Lung (tissue), 12 donors: ENCODE measurements around the gene SLC25A30. TPM values are rescaled to one million over a fixed set of nuclear protein-coding genes. Genes with fewer than 3 reads are reported as not detected.
A peak's percentile ranks its signal among the peaks of the same experiment; 100 is the strongest.

Experiments
- ATAC-seq: fragments of 200-7000 bp; cut with Tn5 transposase; one replicate; pipeline ENCODE4 v1.9.1; 2020; ENCODE audit warnings: moderate number of reproducible peaks; ENCODE audit not compliant: insufficient read depth, low FRiP score
- DNase-seq, 3 donors: peaks; one replicate each; pipeline ENCODE4 v3.0.0-alpha.2; 2013 to 2017
- H3K27ac ChIP-seq, 2 donors: one replicate each; pipeline ENCODE4 v1.5.1; 2013; ENCODE audit warnings: mild to moderate bottlenecking in 2 of 2, moderate library complexity in 2 of 2, control low read depth in 1 of 2, inconsistent platforms in 1 of 2, low read depth in 1 of 2, low read length in 1 of 2
- H3K27me3 ChIP-seq, 3 donors: one replicate each; pipeline ENCODE4 v1.5.1; 2013; ENCODE audit warnings: low read length in 2 of 3; ENCODE audit not compliant: control insufficient read depth in 3 of 3, insufficient read depth in 3 of 3
- H3K36me3 ChIP-seq, 4 donors: one replicate each; pipeline ENCODE4 v1.5.1; 2013; ENCODE audit warnings: low read length in 4 of 4, mild to moderate bottlenecking in 1 of 4, moderate library complexity in 1 of 4; ENCODE audit not compliant: control insufficient read depth in 4 of 4, insufficient read depth in 4 of 4
- H3K4me1 ChIP-seq, 5 donors: one replicate each; pipeline ENCODE4 v1.5.1; 2013; ENCODE audit warnings: low read length in 5 of 5, mild to moderate bottlenecking in 2 of 5, moderate library complexity in 1 of 5; ENCODE audit not compliant: control insufficient read depth in 5 of 5, insufficient read depth in 5 of 5
- H3K4me3 ChIP-seq: one replicate; pipeline ENCODE4 v1.5.1; 2013; ENCODE audit warnings: mild to moderate bottlenecking, control low read depth, moderate library complexity
- H3K9ac ChIP-seq, 2 donors: one replicate each; pipeline ENCODE4 v1.5.1; 2013; ENCODE audit warnings: low read length in 2 of 2, control low read depth in 1 of 2; ENCODE audit not compliant: insufficient read depth in 1 of 2
- H3K9me3 ChIP-seq, 4 donors: one replicate each; pipeline ENCODE4 v1.5.1; 2013; ENCODE audit warnings: low read length in 3 of 4, mild to moderate bottlenecking in 1 of 4, moderate library complexity in 1 of 4; ENCODE audit not compliant: control insufficient read depth in 4 of 4, insufficient read depth in 3 of 4
- WGBS, 2 donors: extraction: QIAGEN DNeasy Blood & Tissue Kit; methylation state at CpG; one replicate each; pipeline ENCODE4 v1.1.7; 2013; 5-methylcytosine and 5-hydroxymethylcytosine counted together
- polyA plus RNA-seq, 2 donors: library from polyadenylated mRNA; stranded (reverse); fragments of 200-250 nt; gene quantifications; one replicate each; pipeline ENCODE4 v1.2.1, GENCODE V29; 2013
- total RNA-seq, 2 donors: library from RNA; depleted of rRNA in 1 of 2; stranded (reverse); fragments of >200 nt in 1 of 2; gene quantifications; one replicate each; pipeline ENCODE4 v1.2.1, GENCODE V29; 2014 to 2021
- TF ChIP-seq, protein P1 (sequence below): IDR thresholded peaks from 2 replicates; pipeline ENCODE4 v1.5.1; 2012; ENCODE audit warnings: mild to moderate bottlenecking; ENCODE audit errors: control extremely low read depth, extremely low read depth
- donor health status: control.
- donor health status: control.
- donor health status: Bipolar disorder and iron deficiency.
- donor health status: healthy.
- donor health status: DM: yes; HTN: yes; CAD: no.

SLC25A30 gene
- total and polyA plus RNA-seq, 4 donors = 7.3 to 24.3 (median 10.2) TPM

DNA sequence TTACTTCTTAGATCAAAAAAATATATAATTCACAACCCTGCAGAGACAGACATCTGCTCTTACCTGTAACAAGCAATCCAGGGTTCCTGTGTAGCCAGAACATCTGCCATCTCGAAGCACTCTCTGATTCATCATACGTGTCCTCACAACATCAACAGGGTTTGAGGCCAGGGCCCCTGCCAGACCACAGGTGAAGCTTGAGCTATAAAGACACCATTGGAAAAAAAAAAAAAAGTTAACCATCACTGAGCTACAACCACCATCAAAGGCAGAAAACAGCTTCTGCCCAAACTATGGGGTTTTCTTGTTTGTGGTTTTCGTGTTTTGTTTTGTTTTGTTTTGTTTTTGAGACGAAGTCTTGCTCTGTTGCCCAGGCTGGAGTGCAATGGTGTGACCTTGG is 19.3 kb downstream of the SLC25A30 start:
- WGBS, 2 donors = 83 to 84% methylated on average over 4 of the region's 4 CpGs

DNA sequence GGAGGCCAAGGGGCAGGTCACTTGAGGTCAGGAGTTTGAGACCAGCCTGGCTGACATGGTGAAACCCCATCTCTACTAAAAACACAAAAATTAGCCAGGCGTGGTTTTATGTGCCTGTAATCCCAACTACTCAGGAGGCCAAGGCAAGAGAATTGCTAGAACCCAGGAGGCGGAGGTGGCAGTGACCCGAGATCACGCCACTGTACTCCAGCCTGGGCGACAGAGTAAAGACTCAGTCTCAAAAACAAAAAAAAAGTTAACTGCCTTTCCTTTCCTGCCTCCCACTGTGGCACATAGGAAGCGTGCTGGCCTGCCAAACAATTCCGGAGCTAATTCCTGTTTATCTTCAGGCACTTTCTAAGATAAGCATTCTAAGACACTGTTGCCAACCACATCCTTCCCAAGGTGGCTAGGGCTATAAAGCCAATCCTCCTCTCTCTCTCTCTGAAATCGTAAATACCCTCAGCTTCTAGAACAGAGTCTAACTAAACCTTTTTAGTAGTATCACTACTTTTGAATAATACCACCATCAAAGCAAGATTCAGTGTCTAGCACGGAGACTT is 21.6 kb downstream of the SLC25A30 start:
- H3K4me3 ChIP-seq = no peak overlapping the region
- peak overlapping the region in 1 of 2 donors; percentile 68 for H3K27ac ChIP-seq
- TF ChIP-seq, protein P1, sequence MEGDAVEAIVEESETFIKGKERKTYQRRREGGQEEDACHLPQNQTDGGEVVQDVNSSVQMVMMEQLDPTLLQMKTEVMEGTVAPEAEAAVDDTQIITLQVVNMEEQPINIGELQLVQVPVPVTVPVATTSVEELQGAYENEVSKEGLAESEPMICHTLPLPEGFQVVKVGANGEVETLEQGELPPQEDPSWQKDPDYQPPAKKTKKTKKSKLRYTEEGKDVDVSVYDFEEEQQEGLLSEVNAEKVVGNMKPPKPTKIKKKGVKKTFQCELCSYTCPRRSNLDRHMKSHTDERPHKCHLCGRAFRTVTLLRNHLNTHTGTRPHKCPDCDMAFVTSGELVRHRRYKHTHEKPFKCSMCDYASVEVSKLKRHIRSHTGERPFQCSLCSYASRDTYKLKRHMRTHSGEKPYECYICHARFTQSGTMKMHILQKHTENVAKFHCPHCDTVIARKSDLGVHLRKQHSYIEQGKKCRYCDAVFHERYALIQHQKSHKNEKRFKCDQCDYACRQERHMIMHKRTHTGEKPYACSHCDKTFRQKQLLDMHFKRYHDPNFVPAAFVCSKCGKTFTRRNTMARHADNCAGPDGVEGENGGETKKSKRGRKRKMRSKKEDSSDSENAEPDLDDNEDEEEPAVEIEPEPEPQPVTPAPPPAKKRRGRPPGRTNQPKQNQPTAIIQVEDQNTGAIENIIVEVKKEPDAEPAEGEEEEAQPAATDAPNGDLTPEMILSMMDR = no peak
- no peak overlapping the region for H3K9ac ChIP-seq
- no peak for ATAC-seq
- peak in 2 of 3 donors; percentile 26 to 42 for DNase-seq
- WGBS, 2 donors = 28 to 39% methylated on average over 9 of the region's 9 CpGs
- peaks cover 0 to 22% (median 4%) of the 10 kb centered on the region in 5 donors for H3K4me1 ChIP-seq
- H3K27me3 ChIP-seq = no peaks in the 10 kb centered on the region
- peaks cover 17 to 27% (median 23%) of the 10 kb centered on the region in 4 donors for H3K36me3 ChIP-seq
- no peaks in the 10 kb centered on the region for H3K9me3 ChIP-seq

More for the DNA sequence above, 19.3 kb downstream of the SLC25A30 start:
- Histone ChIP-seq H3K4me1 (peaks cover 0 to 12% (median 4%) of the 10 kb centered on the region in 5 donors), H3K4me3 (no peak overlapping the region), H3K9ac (no peak overlapping the region), H3K9me3 (no peaks in the 10 kb centered on the region), H3K36me3 (peaks cover 17 to 28% (median 21%) of the 10 kb centered on the region in 4 donors), H3K27me3 (no peaks in the 10 kb centered on the region), H3K27ac (no peak overlapping the region)
- ATAC-seq (no peak), DNase-seq (no peak)
- TF ChIP-seq, protein P1 = no peak

DNA sequence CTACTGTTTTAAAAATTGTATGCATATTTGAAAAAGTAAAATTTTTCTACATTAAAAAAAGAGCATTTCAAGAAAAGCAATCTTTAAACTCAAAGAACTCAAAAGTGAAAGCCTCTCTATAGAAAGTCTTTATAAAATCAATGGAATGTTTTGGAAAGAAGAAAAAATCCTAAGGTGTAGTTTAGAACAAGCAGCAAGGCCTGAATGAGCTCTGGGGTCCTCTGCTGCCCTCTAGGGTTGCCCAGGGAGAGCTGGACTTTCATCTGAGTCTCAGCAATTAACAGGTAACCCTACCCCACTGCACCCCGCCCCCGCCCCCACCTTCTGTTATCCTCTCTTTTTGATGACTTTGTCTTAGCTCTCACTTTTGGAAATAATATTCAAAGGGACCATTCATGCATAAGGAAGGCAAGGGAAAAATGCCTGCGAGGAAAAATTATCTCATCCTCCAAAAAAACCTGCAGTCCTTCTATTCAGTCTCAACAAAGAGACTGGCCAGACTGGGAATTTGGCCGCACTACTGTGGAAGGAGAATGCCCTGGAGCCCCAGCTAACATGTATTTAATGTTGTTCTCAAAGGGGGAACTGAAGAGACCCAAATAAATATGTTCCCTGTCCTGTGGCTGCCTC is 24.1 kb downstream of the SLC25A30 start:
- peak in 2 of 3 donors; percentile 32 to 54 for DNase-seq
- H3K4me1 ChIP-seq = peaks cover 0 to 16% (median 4%) of the 10 kb centered on the region in 5 donors
- H3K4me3 ChIP-seq = no peak overlapping the region
- H3K9me3 ChIP-seq = no peaks in the 10 kb centered on the region
- TF ChIP-seq, protein P1 = peak; percentile 14
- no peak overlapping the region for H3K27ac ChIP-seq
- ATAC-seq = peak; percentile 75
- peaks cover 18 to 24% (median 21%) of the 10 kb centered on the region in 4 donors for H3K36me3 ChIP-seq
- no peaks in the 10 kb centered on the region for H3K27me3 ChIP-seq
- WGBS, 2 donors = 38 to 56% methylated on average over 4 of the region's 4 CpGs
- no peak overlapping the region for H3K9ac ChIP-seq
